Body of pancreas (tissue), 4 donors: ENCODE data around the gene ISOC2.

Experiments
- CTCF ChIP-seq, 7 experiments: fragments of 450-650 bp in 4 of 7; fragments of 200-600 bp in 3 of 7; sonication (generic) in 3 of 7; IDR thresholded peaks; one replicate each; pipeline ENCODE4 v1.5.1; 2016 to 2019; ENCODE audit warnings: antibody characterized with exemption in 7 of 7
- POLR2A ChIP-seq, 3 donors: fragments of 450-650 bp; IDR thresholded peaks; one replicate each; pipeline ENCODE4 v1.6.1; 2016; ENCODE audit warnings: antibody characterized with exemption in 3 of 3, mild to moderate bottlenecking in 2 of 3

- no peak for TF ChIP-seq CTCF (IDR thresholded peaks at IDR 0.05)
- no peak for TF ChIP-seq POLR2A (IDR thresholded peaks at IDR 0.05)
Observed at GRCh38 chr19:55447421-55448174, 13.8 kb downstream of the ISOC2 start.
